Loucy (cell line): Measurements from ENCODE around the gene NELL2.

Source experiments
- CTCF ChIP-seq: fragments of 200-600 bp; sonication (generic); conservative IDR thresholded peaks from 2 replicates; pipeline ENCODE4 v1.5.1; 2014; ENCODE audit warnings: mild to moderate bottlenecking, antibody characterized with exemption, low read length
- EZH2phosphoT487 ChIP-seq: fragments of 200-600 bp; IDR thresholded peaks from 2 replicates; pipeline ENCODE4 v1.6.1; 2018; ENCODE audit warnings: antibody characterized with exemption, mild to moderate bottlenecking, moderate library complexity, borderline replicate concordance

GRCh38 chr12:44497044-44497443 lies 379.1 kb downstream of the NELL2 start:
- TF ChIP-seq CTCF: peak; percentile 46
- TF ChIP-seq EZH2phosphoT487: no peak
